ENCODE measurements around the gene SLC35F3.

Gene SLC35F3

DNA sequence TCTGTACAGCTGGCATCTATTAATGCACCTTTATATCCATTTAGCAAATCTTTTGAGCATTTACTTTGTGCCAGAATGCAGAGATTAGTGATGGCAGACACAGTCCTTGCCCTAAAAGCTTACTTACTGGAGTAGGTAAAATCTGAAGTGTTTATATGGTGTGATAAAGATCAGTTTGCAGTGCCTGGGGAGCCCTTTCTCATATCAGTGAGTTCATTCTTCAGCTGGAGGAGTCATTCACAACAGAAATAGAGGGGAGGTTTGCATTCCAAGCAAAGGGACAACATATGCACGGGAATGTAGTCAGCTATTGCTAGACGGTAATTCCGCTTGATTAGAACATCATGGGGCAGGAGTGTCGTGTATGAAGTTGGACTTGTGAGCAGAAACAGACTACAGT lies 8.4 kb downstream of the SLC35F3 start:
- DNase-seq, result no peak

DNA sequence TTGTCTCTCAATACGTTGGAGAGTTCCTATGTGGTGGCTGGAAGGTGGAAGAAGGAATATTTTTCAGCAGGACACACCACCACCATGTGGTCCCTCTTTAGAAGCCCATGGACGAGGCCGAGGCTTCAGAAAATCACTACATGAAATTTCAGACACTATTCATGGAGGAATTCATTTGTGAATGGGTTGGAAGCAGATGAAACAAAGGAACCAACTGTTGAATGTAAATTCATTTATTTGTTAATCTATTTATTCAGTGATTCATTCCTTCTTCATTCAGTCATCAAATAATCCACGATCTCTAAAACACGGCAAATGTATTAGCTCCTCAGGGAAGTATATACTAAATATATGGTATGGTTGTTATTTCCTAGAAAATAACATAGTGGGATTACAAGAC lies 12.2 kb downstream of the SLC35F3 start:
- DNase-seq, result no peak

DNA sequence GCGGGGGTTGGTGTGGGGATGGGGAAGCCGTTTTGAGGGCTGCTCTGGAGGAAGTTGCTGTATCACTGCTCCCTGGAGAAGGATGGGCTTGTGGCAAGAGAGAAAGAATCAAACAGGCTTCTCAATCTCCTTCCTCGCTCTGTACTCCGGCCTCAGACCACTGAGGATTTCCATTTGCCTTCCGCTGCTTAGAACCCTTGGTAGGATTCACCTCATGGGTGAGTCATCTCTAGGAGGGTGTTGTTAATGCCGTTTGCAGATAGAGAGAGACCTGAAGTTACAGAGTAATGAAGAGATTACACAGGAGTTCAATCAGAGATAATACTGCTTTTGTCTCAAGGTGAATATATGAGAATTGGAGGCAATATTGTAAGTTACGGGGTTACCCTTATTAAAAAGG lies 15.3 kb downstream of the SLC35F3 start:
- no peak for DNase-seq

DNA sequence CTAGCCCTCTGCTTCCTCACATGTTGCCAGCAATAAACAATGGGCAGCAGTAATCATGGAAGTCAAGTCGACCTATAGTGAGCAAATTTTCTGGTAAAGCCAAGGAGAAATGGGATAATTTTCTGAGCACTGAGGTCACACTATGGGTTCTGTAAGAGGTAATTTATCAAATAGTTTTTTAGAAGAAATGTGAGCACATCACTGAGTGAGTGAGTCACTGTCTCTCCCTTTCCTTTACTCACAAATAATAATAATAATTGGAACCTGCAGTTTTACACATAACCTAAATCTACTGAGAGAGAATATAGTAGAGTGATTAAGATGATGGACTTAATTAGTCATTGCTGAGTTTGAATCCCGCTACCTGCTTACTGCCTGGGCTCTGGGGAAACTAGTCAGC lies 23.6 kb downstream of the SLC35F3 start:
- no peak for DNase-seq

DNA sequence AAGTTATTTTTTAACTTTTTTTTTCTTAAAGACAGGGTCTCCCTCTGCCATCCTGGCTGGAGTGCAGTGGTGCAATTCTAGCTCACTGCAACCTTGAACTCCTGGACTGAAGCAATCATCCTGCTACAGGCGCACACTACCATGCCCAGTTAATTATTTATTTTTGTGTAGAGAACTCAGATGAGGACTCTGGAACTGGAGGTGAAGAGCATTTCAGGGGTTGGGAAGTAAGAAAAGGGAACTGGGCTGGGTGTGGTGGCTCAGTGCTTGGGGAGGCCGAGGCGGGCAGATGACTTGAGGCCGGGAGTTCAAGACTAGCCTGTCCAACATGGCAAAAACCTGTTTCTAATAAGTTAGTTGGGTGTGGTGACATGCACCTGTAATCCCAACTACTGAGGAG lies 28.9 kb downstream of the SLC35F3 start:
- DNase-seq, result no peak

DNA sequence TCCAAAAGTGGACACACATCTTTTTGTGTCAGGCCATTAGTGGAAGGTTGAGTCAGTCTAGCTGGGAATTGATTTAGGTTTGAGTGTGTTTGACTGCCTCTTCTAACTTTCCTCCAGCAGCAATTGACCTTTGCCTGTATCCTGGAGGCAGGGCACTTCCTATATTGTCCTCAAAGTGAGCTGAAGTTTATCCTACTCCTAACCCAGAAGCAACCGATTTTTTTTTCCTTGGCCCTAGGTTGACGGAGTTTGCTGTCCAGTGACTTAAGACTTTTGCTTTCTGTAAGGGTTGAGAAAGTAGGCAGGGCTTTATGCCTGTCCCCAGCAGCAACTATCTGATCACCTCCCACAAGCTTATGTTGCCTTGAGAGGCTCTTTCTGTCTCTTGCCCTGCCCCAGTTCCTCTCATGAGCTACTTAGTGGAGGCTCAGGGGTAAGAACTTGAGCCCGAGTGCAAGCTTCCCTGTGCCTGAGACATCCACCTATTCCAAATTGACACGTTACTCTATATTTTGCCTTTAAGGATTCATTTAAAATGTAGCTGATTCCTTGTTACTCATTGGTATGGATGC lies 30.9 kb downstream of the SLC35F3 start:
- DNase-seq, result no peak

DNA sequence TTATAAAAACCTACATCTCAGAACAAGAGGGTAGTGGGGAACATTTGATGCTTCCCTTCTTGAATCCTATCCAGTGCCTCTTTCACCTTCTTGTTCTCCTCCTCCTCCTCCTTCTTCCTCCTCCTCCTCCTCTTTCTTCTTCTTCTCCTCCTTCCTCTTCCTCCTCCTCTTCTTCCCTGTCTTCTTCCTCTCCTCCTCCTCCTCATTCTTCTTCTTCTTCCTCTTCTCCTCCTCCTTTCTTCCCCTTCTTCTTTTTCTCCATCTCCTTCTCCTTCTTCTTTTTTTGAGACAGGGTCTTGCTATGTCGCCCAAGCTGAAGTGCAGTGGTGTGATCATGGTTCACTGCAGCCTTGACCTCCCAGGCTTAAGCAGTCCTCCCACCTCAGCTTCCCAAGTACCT lies 31.9 kb downstream of the SLC35F3 start:
- no peak for DNase-seq

DNA sequence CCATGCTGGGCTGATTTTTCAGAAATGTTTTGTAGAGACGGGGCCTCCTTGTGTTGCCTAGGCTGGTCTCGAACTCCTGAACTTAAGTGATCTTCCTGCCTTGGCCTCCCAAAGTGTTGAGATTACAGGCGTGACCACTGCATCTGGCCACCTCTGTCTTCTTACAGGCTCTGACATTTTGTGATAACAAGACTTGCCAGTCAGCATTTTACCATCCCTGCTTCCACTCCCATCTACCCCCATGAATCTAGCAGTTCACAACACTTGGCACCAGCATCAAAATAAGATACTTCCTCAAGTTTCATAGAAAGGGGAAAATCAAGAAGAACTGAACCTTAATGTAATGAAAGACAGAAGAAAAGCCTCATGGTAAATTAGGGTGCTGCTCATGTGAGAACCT lies 32.4 kb downstream of the SLC35F3 start:
- DNase-seq, result no peak

DNA sequence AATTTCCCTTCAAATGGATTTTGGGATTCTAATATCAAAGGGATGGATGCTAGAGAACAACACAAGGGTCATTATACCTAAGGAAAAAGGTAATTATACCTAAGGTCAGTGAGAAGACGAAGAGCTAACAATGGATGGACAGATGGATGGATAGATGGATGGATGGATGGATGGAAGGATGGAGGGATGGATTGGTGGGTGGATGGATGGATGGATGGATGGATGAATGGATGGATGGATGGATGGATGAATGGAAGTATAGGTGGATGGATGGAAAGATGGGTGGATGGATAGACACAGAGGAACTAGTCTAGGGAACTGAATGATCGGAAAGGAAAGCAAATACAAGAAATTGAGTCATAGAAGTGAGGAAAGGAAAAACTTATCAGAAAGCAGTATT lies 34.0 kb downstream of the SLC35F3 start:
- DNase-seq, result no peak

DNA sequence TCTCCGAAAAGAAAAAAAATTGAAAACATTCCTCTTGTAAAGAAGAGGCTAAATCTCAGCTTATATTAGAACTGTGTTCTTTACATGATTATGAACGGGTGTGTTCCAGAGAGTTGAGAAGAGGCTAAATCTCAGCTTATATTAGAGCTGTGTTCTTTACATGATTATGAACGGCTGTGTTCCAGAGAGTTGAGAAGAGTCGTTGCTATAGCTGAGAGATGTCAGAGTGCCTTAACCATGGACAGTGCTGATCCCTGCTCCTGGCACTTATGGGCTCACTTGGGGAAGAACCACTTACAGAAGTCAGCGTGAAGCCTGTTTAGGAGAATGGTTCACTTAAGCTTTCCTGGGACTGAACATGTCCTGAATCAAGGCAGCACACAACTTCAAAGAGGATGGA lies 35.0 kb downstream of the SLC35F3 start:
- DNase-seq, result no peak

DNA sequence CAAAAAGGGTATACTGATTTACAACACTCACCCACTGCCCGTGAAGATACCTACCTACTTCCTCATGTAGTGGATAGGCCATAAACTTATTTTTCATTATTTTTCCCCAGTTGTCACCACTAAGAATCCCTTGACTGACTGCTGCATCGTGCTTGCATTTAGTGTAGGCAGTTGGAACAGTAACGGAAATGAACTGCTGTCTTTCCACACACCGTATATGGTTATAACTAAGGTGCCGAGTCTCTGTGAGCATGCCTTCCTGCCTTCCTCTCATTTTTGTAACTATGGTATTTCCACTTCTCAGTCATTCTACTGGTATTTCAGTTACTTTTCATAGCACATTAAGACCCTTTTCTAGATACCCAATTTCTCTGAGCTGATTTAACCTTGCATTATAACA lies 36.4 kb downstream of the SLC35F3 start:
- no peak for DNase-seq

DNA sequence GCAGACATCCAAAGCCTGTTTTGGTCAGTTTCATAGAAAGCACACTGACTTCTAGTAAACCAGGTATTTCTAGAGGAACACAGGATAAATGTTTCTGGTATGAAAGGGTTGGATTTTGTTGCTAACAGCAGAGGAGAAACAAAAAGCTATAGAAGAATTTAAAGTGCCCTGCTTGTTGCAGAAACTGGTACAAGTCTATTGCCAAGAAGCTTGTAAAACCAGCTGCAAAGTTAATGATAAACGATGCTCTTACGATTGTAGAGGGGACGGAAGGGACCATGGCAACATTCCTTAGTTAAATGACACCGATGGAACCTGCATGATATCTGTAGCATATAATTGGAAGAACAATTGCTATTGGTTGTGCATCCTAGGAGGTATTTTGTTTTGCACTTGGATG lies 40.1 kb downstream of the SLC35F3 start:
- no peak for DNase-seq

DNA sequence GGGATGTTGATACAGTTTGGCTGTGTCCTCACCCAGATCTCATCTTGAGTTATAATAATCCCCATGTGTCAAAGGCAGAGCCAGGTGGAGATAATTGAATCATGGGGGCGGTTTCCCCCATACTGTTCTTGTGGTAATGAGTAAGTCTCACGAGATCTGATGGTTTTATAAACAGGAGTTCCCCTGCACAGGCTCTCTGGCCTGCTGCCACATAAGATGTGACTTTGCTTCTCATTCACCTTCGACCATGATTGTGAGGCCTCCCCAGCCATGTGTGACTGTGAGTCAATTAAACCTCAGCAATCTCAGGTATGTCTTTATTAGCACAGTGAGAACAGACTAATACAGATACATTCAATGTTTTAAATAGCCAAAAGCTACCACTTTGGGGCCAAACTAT lies 41.1 kb downstream of the SLC35F3 start:
- DNase-seq, result no peak

DNA sequence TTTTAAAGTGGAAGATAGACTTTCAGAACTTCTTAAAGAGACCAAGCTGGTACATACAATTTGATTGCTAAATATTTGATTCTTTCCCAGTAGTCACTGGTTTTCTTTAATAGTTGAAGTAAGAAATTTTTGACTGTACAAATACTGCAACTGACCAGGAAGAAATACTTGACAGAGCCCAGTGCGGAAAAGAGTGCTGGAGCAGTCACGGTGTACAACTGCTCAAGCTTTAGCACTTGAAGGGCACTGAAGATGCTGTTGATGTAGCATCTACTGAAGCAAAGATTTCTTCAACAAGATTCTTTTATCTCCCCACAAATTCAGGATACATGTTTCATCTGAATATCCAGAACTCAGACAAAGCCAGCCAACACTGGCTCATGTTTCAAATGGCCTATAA lies 41.5 kb downstream of the SLC35F3 start:
- no peak for DNase-seq

DNA sequence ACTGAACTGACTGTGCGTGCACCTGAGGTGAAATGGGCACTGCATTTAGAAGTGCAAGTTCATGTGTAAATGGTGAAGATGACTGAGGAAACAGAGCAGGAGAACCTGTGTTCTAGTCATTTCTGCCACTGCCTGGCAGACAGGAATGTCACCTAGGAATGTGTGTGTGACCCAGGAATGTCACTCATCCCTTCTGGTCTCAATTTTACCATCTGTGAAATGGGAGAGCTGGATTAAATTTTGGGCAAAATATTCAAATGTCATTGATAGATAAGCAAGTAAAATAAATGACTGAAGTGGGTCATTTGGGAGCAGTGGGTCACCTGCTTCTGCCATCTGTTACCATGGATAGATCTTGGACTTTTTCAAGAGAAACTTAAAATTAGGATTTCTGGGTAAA lies 42.2 kb downstream of the SLC35F3 start:
- no peak for DNase-seq

DNA sequence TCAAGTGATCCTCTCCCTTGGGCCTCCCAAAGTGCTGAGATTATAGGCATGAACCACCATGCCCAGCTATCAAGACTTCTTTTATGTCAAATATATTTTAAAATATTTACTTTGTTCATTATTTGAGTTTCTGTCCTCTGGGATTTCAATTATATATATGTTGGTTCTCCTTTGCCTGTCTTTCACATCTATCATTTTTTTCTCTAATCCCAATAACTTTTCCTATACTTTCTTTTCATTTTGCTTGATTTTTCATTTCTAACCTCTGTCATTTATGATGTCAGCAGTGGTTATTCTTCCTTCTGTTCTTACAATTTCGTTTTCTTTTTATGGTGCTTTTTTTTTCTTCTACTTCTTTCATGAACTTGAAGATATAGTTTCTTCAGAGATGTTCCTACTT lies 47.3 kb downstream of the SLC35F3 start:
- DNase-seq, result no peak

DNA sequence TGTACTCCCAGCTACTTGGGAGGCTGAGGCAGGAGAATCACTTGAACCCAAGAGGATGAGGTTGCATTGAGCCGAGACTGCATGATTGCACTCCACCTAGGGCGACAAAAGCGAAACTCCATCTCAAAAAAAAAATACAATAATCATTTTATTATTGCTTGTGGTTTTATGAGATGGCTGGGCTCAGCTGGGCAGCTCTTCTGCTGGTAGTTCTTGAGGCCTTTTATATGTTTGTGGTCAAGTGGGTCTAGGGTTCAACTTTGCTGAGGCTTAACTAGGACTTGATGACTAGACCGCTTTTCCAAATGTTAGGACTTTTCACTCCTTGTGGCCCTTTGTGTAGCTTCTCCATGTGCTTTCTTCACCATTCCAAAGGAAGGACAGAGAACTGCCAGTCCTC lies 53.2 kb downstream of the SLC35F3 start:
- no peak for DNase-seq

DNA sequence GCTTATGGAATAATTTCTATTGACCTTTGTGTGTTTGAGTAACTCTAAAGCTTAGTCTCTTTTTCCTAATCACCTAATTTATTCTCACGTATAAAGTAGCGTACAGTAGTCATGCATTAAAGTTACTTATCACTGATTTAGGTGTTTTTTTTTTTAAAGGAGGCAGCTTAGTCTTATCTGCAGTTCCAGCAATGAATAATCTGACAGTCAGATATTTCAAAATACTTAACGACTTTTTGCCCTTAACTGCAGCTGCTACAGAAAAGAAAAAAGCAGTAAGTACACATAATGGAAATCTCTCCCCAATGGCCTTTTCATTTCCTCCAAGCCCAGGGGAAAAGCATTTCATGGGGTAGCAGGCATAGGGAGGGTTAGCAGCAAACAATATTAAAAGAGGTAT lies 54.6 kb downstream of the SLC35F3 start:
- DNase-seq, result no peak

DNA sequence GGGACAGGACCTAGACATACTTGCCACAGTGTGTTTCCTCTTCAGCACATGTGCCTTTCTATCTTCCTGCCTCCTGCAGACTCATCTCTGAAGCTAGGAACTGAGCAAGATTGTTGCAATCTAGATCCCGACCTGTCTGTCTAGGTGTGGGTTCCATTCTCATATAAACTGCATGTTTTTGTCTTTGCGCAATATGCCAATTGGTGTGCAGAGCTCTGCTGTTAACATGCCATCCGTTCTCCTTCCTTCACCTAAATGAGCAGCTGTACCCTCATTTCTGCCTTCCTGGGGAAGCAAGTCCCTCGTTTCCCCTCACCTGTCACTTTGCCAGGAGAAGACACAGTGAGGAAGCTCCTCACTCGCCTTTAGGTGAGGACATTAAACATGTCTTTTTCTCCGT lies 55.5 kb downstream of the SLC35F3 start:
- DNase-seq, result no peak

DNA sequence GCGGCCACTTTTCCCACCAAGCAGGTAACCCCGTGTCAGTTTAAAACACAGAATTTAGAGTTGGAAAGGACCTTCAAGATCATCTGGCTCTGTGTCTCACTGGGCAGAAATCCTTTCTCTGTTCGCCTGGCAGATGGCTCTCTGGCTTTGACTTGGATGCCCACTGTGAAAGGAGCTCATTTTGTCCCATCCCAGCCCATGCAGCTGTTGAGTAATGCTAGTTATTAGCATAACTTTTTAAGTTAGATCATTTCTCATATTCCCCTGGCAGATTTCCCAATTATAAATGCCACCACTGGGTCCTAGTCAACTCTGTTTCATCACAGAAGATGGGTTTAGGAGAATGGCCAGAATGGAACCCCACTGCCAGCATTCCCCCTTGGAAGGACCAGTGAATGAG lies 55.9 kb downstream of the SLC35F3 start:
- DNase-seq, result no peak

DNA sequence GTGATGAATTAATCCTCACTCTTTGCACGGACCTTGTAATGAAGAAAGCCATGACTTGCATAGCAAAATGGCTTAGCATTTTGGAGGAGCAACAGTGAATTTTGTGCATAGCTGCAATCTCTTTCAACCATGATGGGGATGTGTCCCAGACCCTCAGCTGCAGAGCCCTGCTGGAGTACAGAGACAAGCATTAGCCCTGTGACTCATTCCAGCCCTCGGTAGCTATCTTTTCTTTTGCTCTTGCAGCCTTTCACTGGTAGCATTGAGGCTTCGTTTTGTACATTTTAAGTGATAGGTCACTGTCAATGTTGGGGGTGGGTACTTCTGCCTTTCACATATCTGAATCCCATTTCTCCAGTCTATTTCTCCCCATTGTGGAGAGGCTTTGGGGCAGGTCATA lies 58.4 kb downstream of the SLC35F3 start:
- no peak for DNase-seq

DNA sequence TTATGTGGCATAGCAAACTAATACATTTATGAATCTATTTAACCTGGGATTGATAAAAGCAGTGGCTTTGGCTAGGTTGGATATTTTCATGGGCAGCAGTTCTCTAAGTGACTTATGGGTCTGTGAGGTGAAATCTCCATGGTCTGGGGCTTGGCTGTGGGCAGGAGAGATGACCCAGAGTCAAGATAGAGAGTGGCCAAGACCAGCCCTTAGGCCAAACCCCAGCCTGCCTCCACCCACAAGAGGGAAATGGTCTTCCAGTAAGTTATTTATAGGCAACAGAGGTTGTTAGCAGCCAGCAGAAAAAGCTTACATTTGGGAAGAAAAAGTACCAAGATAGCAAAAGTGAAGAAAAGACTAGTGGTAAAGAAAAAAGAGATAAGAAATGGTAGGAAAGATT lies 61.4 kb downstream of the SLC35F3 start:
- no peak for DNase-seq

DNA sequence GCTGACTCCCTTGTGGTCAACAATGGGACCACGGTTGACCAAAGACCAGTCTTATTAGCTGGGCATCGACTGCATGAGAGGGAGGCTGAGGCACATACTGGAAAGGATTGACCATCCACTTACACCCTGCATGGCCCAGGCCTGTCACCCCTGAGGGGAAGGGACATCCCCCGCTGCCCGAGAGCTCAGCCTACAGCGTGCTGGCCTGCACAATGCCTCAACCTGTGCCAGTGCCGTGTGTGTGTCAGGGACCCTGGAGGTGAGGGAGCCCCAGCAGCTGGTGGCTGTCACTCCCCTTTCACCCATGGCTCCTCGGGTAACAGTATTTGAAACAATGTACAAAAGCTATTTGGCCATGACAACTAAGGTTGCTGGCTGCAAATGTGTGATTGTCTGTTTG lies 67.3 kb downstream of the SLC35F3 start:
- no peak for DNase-seq

DNA sequence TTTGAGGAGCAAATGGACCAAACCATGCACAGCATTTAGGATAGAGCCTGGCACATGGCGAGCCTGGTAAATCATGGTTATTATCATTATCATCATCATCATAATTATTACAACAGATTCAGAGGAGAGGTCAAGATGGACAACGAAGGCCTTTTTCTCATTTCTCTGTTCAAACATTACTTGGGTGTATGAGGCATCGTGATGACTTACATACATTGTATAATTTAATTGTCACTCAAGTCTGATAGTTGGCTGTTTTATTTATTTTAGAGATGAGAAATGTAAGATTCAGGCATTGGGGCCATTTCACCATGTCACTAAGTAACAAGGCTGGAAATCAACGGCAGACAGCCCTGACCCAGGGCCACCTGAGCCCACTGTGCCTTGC lies 68.1 kb downstream of the SLC35F3 start:
- no peak for DNase-seq

DNA sequence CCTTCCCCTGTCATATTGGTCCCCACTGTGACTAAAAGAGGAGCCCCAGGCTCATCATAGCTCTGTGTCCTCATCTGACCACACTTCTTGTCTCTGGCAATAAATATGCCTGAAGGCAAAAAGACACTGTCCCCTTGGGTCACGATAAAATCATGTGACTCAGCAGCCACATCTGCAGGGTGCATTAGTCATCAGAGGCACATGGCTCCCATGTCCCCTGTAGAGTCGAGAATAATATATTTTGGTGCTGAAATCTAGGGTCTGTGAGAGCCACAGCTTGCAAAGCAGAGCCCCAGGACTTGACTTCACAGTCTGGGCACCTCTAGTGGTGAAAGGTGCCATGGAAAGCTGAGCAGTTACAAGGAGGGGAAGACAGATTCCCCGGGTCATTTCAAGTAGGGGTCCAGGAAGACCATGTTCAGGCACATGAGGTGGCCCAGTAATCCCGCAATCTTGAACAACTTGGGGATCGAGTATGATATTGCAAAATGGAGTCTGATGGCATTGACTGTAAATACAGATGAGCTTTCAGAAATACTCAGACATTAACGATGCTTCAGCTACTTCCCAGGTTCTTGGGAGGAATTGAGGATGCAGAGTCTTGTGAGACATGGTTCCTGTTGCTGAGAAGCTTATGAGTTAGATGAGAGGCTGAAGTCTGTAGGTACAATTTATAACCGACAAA lies 68.6 kb downstream of the SLC35F3 start:
- DNase-seq, result no peak

DNA sequence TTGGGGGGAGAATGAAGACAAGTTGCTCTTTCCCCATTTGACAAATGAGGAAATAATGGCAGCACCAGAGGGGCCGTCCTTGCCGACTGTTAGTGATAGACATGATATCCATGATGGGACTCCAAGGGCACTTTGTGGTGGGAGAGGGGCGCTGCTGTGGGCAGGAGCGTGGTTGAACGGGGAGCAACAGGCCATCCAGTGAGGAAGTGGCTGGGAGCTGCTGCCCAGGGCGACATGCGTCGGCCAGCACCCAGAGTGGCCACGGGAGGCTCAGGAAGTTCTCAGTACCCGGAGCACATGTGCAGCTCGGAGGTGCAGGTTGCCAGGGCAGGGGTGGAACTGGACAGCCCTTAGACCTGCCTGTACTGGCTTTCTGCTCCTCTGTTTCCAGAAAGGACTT lies 71.0 kb downstream of the SLC35F3 start:
- DNase-seq, result no peak
